Natural killer cell (primary cell): ENCODE results near the gene SOCS7. TPM values are rescaled to one million over a fixed set of nuclear protein-coding genes. Genes with fewer than 3 reads are reported as not detected.

Experiments used
- ATAC-seq, 3 donors: fragments of 150-1000 bp in 2 of 3; fragments of 200-7000 bp in 1 of 3; cut with Tn5 transposase; 1 replicate in 1 of 3; 2 replicates in 2 of 3; pipeline ENCODE4 v1.10.0; 2021; ENCODE audit warnings: mild to moderate bottlenecking in 2 of 3, moderate library complexity in 2 of 3
- DNase-seq, 2 donors: peaks; one replicate each; pipeline versions ENCODE4 v3.0.0 to v3.0.0-alpha.2; 2013 to 2021; ENCODE audit warnings: mixed read lengths in 1 of 2
- H3K27ac ChIP-seq: one replicate; pipeline ENCODE4 v1.5.1; 2013; ENCODE audit warnings: mild to moderate bottlenecking, low read length
- H3K27me3 ChIP-seq: one replicate; pipeline ENCODE4 v1.6.1; 2013; ENCODE audit warnings: low read length; ENCODE audit not compliant: control insufficient read depth, insufficient read depth
- H3K36me3 ChIP-seq: one replicate; pipeline ENCODE4 v1.6.1; 2013; ENCODE audit warnings: low read length; ENCODE audit not compliant: control insufficient read depth, insufficient read depth
- H3K4me1 ChIP-seq: one replicate; pipeline ENCODE4 v1.6.1; 2013; ENCODE audit warnings: low read length; ENCODE audit not compliant: control insufficient read depth, insufficient read depth
- H3K4me3 ChIP-seq: one replicate; pipeline ENCODE4 v1.5.1; 2013; ENCODE audit warnings: low read length
- H3K9me3 ChIP-seq: one replicate; pipeline ENCODE4 v1.6.1; 2013; ENCODE audit warnings: low read length; ENCODE audit not compliant: control insufficient read depth, insufficient read depth
- H3K27ac Mint-ChIP-seq, 2 donors: one replicate each; pipeline ENCODE4 v1.8.0; 2022; ENCODE audit warnings: mild to moderate bottlenecking in 2 of 2, mixed read lengths in 2 of 2, moderate library complexity in 1 of 2
- H3K27me3 Mint-ChIP-seq, 2 donors: one replicate each; pipeline ENCODE4 v1.8.0; 2022; ENCODE audit warnings: low read depth in 2 of 2, mixed read lengths in 2 of 2
- H3K36me3 Mint-ChIP-seq: one replicate; pipeline ENCODE4 v1.8.0; 2022; ENCODE audit warnings: mixed read lengths
- H3K4me1 Mint-ChIP-seq, 2 donors: one replicate each; pipeline ENCODE4 v1.8.0; 2022; ENCODE audit warnings: mixed read lengths in 2 of 2
- H3K4me3 Mint-ChIP-seq: one replicate; pipeline ENCODE4 v1.8.0; 2022; ENCODE audit warnings: mild to moderate bottlenecking, moderate library complexity, mixed read lengths
- H3K9me3 Mint-ChIP-seq, 2 donors: one replicate each; pipeline ENCODE4 v1.8.0; 2022; ENCODE audit warnings: mixed read lengths in 2 of 2
- CTCF ChIP-seq: fragments of 200-600 bp; IDR thresholded peaks from one replicate; pipeline ENCODE4 v1.8.0; 2022; ENCODE audit warnings: antibody characterized with exemption
- WGBS: methylation state at CpG from one replicate; pipeline ENCODE4 v1.1.7; 2013; ENCODE audit warnings: missing lambda C conversion rate; ENCODE audit not compliant: insufficient coverage; 5-methylcytosine and 5-hydroxymethylcytosine counted together
- intact Hi-C: fragments of 100-400 bp; cut with micrococcal nuclease; formaldehyde crosslinking; loops from one replicate; pipeline ENCODE4 v1.14.2; 2022
- total RNA-seq, 4 donors: library from RNA; stranded (reverse); fragments of 120-200 nt in 1 of 4; gene quantifications; one replicate each; pipeline versions ENCODE4 v1.2.3 to v1.2.4, GENCODE V29; 2013 to 2022

The SOCS7 gene
- total RNA-seq, 3 donors from 2014 or later (not counting 1 experiment from before 2014, with no cell fraction given): 13.6 to 31.8 (median 21.2) TPM

DNA sequence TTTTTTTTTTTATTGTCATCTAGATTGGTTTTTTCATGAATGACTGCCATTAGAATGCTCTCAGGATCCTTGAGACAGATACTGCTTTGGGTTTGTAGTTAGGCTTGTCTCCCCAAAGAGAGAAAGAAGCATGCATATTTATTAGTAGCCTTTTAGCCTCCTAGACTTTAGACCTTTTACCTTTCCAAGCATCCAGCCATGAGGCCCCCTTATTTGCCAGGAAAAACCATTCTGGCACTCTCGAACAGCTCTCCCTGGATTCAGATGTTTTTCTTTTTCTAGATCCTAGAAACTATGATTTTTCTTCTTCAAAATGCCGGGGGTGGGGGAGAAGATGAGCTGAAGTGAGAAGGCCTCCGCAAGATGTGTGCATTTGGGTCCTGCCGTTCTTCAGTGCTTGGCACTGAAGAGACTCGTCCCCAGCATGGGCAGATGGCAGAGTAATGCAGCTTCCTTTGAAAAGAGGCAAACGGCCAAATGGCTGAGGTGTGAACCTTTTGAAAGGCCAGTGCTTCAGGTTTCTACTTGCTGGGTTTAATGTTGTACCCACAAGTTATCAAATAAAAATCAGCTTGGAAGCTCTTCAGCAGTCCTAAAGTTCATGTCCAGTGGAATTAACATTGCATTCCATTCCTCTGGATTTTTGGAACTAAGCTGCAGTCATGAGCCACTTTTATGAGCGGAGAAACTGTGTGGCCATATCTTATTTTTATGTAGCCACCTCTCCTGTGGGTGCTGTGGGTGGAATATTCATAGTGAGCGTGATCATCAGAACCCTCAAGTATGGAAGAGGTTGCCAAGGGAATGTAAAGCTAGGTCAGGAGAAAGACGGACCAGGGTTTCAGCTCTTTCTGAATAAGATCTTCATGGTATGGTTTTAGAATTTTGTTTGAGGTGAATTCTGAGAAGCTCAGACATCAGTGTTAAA, 7.2 kb downstream of the SOCS7 start:
- Mint-ChIP-seq H3K27ac (no peak overlapping the region), H3K4me3 (no peak overlapping the region), H3K4me1 (peaks cover 29 to 46% of the 10 kb centered on the region in 2 donors), H3K9me3 (no peaks in the 10 kb centered on the region), H3K27me3 (no peaks in the 10 kb centered on the region), H3K36me3 (no peaks in the 10 kb centered on the region)
- H3K36me3 ChIP-seq: no peaks in the 10 kb centered on the region
- 90% methylated on average over 9 of the region's 9 CpGs for WGBS
- intact Hi-C loops: no loop called here
- ATAC-seq: no peak
- DNase-seq: no peak
- H3K27me3 ChIP-seq: no peaks in the 10 kb centered on the region
- H3K9me3 ChIP-seq: no peaks in the 10 kb centered on the region
- peaks cover 1% of the 10 kb centered on the region for H3K4me1 ChIP-seq
- no peak overlapping the region for H3K4me3 ChIP-seq
- TF ChIP-seq CTCF: no peak
- no peak overlapping the region for H3K27ac ChIP-seq

GRCh38 chr17:38361694-38362465, 10.2 kb downstream of the SOCS7 start:
- H3K27me3 ChIP-seq: no peaks in the 10 kb centered on the region
- H3K4me1 ChIP-seq: no peaks in the 10 kb centered on the region
- WGBS: 94% methylated on average over 5 of the region's 5 CpGs
- DNase-seq: no peak
- H3K4me3 ChIP-seq: no peak overlapping the region
- no peaks in the 10 kb centered on the region for H3K9me3 Mint-ChIP-seq
- H3K27ac Mint-ChIP-seq: peak overlapping the region in 1 of 2 donors; percentile 22
- no peaks in the 10 kb centered on the region for H3K9me3 ChIP-seq
- no peak for TF ChIP-seq CTCF
- ATAC-seq: no peak
- no peak overlapping the region for H3K4me3 Mint-ChIP-seq
- no peak overlapping the region for H3K27ac ChIP-seq
- H3K36me3 ChIP-seq: peaks cover 14% of the 10 kb centered on the region
- no peaks in the 10 kb centered on the region for H3K27me3 Mint-ChIP-seq
- intact Hi-C loops: no loop called here
- peaks cover 8 to 21% of the 10 kb centered on the region in 2 donors for H3K4me1 Mint-ChIP-seq
- no peaks in the 10 kb centered on the region for H3K36me3 Mint-ChIP-seq

- Histone ChIP-seq H3K9me3 (no peaks in the 10 kb centered on the region), H3K27me3 (no peaks in the 10 kb centered on the region), H3K36me3 (peaks cover 20% of the 10 kb centered on the region), H3K27ac (no peak overlapping the region), H3K4me1 (no peaks in the 10 kb centered on the region), H3K4me3 (no peak overlapping the region)
- Mint-ChIP-seq H3K27ac (no peak overlapping the region), H3K4me1 (peaks cover 0 to 13% of the 10 kb centered on the region in 2 donors), H3K36me3 (no peaks in the 10 kb centered on the region), H3K27me3 (no peaks in the 10 kb centered on the region), H3K9me3 (no peaks in the 10 kb centered on the region), H3K4me3 (no peak overlapping the region)
- 98% methylated on average over 5 of the region's 5 CpGs for WGBS
- intact Hi-C loops: no loop called here
- DNase-seq (no peak), ATAC-seq (no peak)
- TF ChIP-seq CTCF: no peak
These were observed 11.4 kb downstream of the SOCS7 start for GRCh38 chr17:38363016-38363415.
